Ascending aorta (tissue), 2 donors: Measurements from ENCODE around the gene C19orf67. TPM values are rescaled to one million over a fixed set of nuclear protein-coding genes. Genes with fewer than 3 reads are reported as not detected.

ENCODE experiments used
- DNase-seq, 2 donors: peaks; one replicate each; pipeline ENCODE4 v3.0.0-alpha.2; 2019; ENCODE audit warnings: low spot score in 2 of 2
- H3K27ac ChIP-seq, 2 donors: fragments of 200-600 bp; sonication (generic); one replicate each; pipeline ENCODE4 v1.5.1; 2016 to 2017; ENCODE audit warnings: mild to moderate bottlenecking in 1 of 2
- H3K27me3 ChIP-seq: fragments of 200-600 bp; sonication (generic); one replicate; pipeline ENCODE4 v1.5.1; 2017
- H3K36me3 ChIP-seq, 2 donors: fragments of 200-600 bp; sonication (generic); one replicate each; pipeline ENCODE4 v1.5.1; 2016
- H3K4me1 ChIP-seq, 2 donors: fragments of 200-600 bp; sonication (generic); one replicate each; pipeline ENCODE4 v1.5.1; 2016 to 2017; ENCODE audit warnings: mild to moderate bottlenecking in 1 of 2
- H3K4me3 ChIP-seq, 2 donors: fragments of 200-600 bp; sonication (generic); one replicate each; pipeline ENCODE4 v1.5.1; 2016 to 2017; ENCODE audit warnings: mild to moderate bottlenecking in 1 of 2
- H3K9me3 ChIP-seq, 2 donors: fragments of 200-600 bp; sonication (generic); one replicate each; pipeline ENCODE4 v1.5.1; 2016
- intact Hi-C: fragments of 100-400 bp; cut with DNase I; formaldehyde crosslinking; loops from one replicate; pipeline ENCODE4 v1.15.1; 2023
- total RNA-seq: library from RNA; depleted of rRNA; stranded (reverse); fragments of >200 nt; gene quantifications from one replicate; pipeline ENCODE4 v1.1.0, GENCODE V29; 2016
- TF ChIP-seq, protein P1 (sequence below), 3 experiments: fragments of 200-600 bp in 2 of 3; fragments of 450-650 bp in 1 of 3; sonication (generic) in 2 of 3; IDR thresholded peaks; one replicate each; pipeline ENCODE4 v1.5.1; 2016 to 2019; ENCODE audit warnings: antibody characterized with exemption in 3 of 3, mild to moderate bottlenecking in 1 of 3, moderate library complexity in 1 of 3

The C19orf67 gene
- total RNA-seq, 1 donor from 2014 or later: not detected

DNA sequence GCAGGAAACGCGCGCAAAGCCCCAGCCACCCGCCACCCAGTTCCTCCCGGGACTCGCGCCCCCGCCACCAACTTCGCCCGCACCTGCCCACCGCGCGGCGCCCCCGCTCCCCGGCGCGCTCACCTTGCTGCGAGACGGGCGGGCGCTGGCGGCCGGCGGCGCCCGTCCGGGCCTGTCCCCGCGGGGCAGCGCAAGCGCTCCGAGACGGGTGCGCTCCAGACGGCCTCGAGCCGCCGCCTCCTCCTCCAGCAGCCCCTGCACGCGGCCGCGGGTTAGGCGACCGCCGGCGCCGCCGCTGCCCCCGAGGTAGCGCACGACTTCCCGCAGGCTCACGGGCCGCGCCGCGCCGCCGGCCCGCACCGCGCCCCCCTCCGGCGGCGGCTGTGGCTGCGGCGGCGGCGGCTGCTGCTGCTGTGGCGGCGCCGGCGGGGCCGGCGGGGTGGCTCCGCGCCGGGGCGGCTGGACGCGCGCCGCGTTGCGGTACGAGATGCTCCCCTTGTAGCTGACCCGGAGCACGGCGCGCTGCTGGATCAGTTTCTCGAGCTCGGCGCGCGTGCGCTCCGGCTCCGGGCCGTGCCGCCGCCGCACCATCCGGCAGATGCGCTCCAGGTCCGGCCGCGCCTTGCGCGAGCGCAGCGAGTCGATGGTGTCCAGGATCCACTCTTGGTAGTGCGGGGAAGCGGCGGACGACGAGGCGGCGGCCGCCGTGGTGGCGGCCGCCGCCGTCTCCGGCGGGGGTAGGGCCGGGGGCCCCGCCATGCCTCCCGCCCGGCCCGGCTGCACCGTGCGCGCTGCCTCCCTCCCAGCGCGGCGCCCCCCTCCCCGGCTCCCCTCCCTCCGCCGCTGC is 4.3 kb upstream of the C19orf67 start:
- TF ChIP-seq, protein P1, sequence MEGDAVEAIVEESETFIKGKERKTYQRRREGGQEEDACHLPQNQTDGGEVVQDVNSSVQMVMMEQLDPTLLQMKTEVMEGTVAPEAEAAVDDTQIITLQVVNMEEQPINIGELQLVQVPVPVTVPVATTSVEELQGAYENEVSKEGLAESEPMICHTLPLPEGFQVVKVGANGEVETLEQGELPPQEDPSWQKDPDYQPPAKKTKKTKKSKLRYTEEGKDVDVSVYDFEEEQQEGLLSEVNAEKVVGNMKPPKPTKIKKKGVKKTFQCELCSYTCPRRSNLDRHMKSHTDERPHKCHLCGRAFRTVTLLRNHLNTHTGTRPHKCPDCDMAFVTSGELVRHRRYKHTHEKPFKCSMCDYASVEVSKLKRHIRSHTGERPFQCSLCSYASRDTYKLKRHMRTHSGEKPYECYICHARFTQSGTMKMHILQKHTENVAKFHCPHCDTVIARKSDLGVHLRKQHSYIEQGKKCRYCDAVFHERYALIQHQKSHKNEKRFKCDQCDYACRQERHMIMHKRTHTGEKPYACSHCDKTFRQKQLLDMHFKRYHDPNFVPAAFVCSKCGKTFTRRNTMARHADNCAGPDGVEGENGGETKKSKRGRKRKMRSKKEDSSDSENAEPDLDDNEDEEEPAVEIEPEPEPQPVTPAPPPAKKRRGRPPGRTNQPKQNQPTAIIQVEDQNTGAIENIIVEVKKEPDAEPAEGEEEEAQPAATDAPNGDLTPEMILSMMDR (IDR thresholded peaks at IDR 0.05): peak in 1 of 3 experiments; percentile 30
- intact Hi-C loops: loop anchor here (2.0 kb wide), 2 partner anchors 17 to 29 kb away; no protein-coding TSS in a partner anchor
- DNase-seq: peak in 1 of 2 donors; percentile 77

DNA sequence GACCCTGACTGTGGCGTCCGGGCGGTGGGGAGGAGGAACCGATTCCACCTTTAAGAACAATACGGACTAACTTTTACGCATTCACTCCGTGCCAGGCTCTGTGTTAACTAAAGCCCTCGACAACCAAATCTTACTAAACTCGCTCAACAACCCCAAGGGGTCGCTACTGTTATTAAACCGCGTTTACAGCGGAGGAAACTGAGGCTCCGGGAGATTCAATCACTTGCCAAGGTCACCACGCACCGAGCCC is 3.8 kb upstream of the C19orf67 start:
- peak overlapping the region; percentile 80 to 90 for H3K4me3 ChIP-seq
- H3K4me1 ChIP-seq: peaks cover 3 to 9% of the 10 kb centered on the region in 2 donors
- H3K36me3 ChIP-seq: peaks cover 10 to 12% of the 10 kb centered on the region in 2 donors
- intact Hi-C loops: no loop called here
- H3K27ac ChIP-seq: peak overlapping the region; percentile 1 to 92
- H3K27me3 ChIP-seq: no peaks in the 10 kb centered on the region
- TF ChIP-seq, protein P1 (IDR thresholded peaks at IDR 0.05): no peak
- DNase-seq: no peak
- peaks cover 5 to 7% of the 10 kb centered on the region in 2 donors for H3K9me3 ChIP-seq

More for the DNA sequence above, 4.3 kb upstream of the C19orf67 start:
- Histone ChIP-seq H3K4me3 (peak overlapping the region; percentile 80 to 90), H3K4me1 (peaks cover 3 to 9% of the 10 kb centered on the region in 2 donors), H3K27me3 (no peaks in the 10 kb centered on the region), H3K27ac (peak overlapping the region; percentile 52 to 92), H3K9me3 (peaks cover 5 to 7% of the 10 kb centered on the region in 2 donors), H3K36me3 (peaks cover 10 to 12% of the 10 kb centered on the region in 2 donors)

DNA sequence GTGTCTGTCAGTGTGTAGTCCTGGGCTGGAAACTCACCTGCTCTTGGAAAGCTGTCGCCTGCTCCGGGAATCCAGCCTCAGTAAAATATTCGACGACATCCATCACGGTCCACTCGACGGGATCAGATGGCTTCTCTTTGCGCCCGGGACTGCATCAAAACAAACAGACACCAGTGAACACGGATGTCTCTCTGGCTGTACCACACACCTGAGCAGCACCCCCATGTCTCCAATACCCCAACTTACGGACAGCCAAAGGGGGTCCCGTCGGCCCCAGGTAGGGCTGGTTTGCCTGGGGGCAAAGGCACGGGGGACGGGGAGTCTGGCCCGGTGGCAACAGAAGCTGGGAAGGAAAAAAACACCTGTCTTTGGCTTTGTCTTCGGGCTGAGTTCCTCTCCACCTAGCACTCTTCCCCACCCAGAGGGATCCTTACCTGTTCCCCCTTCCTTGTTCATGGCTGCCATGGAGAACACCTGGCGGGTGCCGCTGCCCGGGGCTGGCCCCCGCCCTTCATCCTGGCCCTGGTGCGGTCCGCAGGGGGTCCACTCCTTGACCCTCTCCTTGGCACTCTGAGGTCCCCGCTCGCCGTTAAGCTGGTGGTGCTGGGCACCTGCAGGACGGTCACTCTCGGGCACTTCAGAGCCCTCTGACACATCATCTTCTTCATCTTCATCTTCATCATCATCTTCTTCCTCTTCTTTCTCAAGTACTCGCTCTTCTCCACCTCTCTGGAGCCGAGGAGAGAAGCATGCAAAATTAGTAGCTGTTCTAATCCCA is 3.2 kb upstream of the C19orf67 start:
- intact Hi-C loops: no loop called here
- H3K27ac ChIP-seq: peak overlapping the region; percentile 1 to 92

DNA sequence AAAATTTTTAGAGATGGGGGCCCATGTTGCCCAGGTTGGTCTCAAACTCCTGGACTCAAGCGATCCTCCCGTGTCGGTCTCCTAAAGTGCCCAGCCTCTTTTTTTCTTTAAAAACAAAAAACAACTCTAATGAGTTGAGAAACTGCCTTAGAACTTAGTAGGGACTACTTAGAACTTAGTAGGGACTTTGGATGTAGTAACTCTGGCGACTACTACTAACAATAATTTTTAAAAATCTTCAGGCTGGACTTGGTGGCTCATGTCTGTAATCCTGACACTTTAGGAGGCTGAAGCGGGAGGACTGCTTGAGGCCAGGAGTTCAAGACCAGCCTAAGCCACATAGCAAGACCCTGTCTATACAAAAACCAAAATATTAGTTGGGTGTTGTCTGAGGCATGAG is 515 bp upstream of the C19orf67 start:
- TF ChIP-seq, protein P1 (IDR thresholded peaks at IDR 0.05): no peak

More for the DNA sequence above, 3.2 kb upstream of the C19orf67 start:
- peaks cover 5 to 7% of the 10 kb centered on the region in 2 donors for H3K9me3 ChIP-seq
- H3K4me3 ChIP-seq: peak overlapping the region; percentile 80 to 90
- DNase-seq: no peak
- no peaks in the 10 kb centered on the region for H3K27me3 ChIP-seq
- TF ChIP-seq, protein P1 (IDR thresholded peaks at IDR 0.05): no peak
- peaks cover 3 to 9% of the 10 kb centered on the region in 2 donors for H3K4me1 ChIP-seq
- peaks cover 10 to 12% of the 10 kb centered on the region in 2 donors for H3K36me3 ChIP-seq

DNA sequence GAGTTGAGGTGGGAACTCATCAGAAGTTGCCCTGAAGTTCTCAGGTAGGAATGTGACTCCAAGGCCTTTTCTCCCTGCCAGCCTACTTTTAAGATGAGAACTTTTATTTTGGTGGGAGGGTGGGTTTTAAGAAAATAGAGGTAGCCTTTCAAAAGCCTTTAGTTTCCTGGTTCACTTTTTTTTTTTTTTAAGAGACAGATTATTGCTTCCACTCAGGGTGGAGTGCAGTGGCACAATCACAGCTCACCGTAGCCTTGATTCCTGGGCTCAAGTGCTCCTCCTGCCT is 3.0 kb downstream of the C19orf67 start:
- TF ChIP-seq, protein P1 (IDR thresholded peaks at IDR 0.05): no peak
- intact Hi-C loops: loop anchor here (5.0 kb wide), 2 partner anchors 335 to 415 kb away; partner anchors contain the start of gene GIPC1
- H3K4me1 ChIP-seq: peaks cover 4 to 14% of the 10 kb centered on the region in 2 donors
- no peaks in the 10 kb centered on the region for H3K27me3 ChIP-seq
- no peak for DNase-seq
- H3K36me3 ChIP-seq: no peaks in the 10 kb centered on the region
- H3K27ac ChIP-seq: peak overlapping the region; percentile 92 to 97
- H3K9me3 ChIP-seq: no peaks in the 10 kb centered on the region
- peak overlapping the region in 1 of 2 donors; percentile 93 for H3K4me3 ChIP-seq

More for the DNA sequence above, 515 bp upstream of the C19orf67 start:
- Histone ChIP-seq H3K4me1 (peaks cover 7 to 12% of the 10 kb centered on the region in 2 donors), H3K9me3 (no peaks in the 10 kb centered on the region), H3K27ac (no peak overlapping the region), H3K4me3 (no peak overlapping the region), H3K36me3 (peaks cover 5 to 12% of the 10 kb centered on the region in 2 donors), H3K27me3 (no peaks in the 10 kb centered on the region)
- no peak for DNase-seq
- intact Hi-C loops: no loop called here
